ENCODE data around the gene LRP5. TPM values are rescaled to one million over a fixed set of nuclear protein-coding genes. Genes with fewer than 3 reads are reported as not detected.

LRP5 gene
- total RNA-seq, 2 experiments from 2014 or later, result 2.0 to 2.9 TPM

DNA sequence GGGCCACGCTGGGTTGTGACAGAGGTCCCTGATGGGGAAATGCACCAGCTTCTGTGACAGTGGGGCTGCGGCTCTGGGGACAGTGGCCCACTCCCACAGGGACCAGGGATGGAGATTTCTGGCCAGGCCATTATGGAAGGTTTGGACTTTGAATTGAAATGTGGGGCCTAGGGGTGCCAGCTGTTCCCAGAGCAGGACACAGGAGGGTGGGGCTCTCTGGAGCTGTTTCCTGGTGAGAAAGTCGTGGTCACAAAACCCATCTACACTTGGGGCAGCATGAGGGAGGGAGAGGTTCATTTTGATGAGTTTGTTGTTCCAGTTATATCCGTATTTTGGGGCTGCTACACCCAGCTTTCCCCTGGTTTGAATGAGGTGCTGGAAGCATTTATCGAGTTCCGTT is 52.2 kb downstream of the LRP5 start:
- no peaks in the 10 kb centered on the region for H3K4me1 ChIP-seq (ENCODE audit: insufficient read depth, low read length)
- H3K36me3 ChIP-seq (ENCODE audit: insufficient read depth, low read length), result no peaks in the 10 kb centered on the region
- Mint-ChIP-seq H3K9me3 (no peaks in the 10 kb centered on the region), H3K4me3 (no peak overlapping the region), H3K27me3 (no peaks in the 10 kb centered on the region), H3K36me3 (ENCODE audit: low read depth) (no peaks in the 10 kb centered on the region), H3K27ac (no peak overlapping the region), H3K4me1 (ENCODE audit: low read depth) (no peaks in the 10 kb centered on the region)
- TF ChIP-seq, protein P1, sequence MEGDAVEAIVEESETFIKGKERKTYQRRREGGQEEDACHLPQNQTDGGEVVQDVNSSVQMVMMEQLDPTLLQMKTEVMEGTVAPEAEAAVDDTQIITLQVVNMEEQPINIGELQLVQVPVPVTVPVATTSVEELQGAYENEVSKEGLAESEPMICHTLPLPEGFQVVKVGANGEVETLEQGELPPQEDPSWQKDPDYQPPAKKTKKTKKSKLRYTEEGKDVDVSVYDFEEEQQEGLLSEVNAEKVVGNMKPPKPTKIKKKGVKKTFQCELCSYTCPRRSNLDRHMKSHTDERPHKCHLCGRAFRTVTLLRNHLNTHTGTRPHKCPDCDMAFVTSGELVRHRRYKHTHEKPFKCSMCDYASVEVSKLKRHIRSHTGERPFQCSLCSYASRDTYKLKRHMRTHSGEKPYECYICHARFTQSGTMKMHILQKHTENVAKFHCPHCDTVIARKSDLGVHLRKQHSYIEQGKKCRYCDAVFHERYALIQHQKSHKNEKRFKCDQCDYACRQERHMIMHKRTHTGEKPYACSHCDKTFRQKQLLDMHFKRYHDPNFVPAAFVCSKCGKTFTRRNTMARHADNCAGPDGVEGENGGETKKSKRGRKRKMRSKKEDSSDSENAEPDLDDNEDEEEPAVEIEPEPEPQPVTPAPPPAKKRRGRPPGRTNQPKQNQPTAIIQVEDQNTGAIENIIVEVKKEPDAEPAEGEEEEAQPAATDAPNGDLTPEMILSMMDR (IDR thresholded peaks at IDR 0.05), result no peak
- no peaks in the 10 kb centered on the region for H3K27me3 ChIP-seq (ENCODE audit: control insufficient read depth in 1 of 2, insufficient read depth in 2 of 2, low read length in 2 of 2)
- H3K27ac ChIP-seq (ENCODE audit: low read depth in 1 of 2, low read length in 2 of 2), result no peak overlapping the region
- intact Hi-C loops (cut with DNase I, micrococcal nuclease), result no loop called here
- CTCF ChIA-PET, result no interaction called here
- POLR2A ChIA-PET, result no interaction called here
- no peaks in the 10 kb centered on the region for H3K9me3 ChIP-seq (ENCODE audit: control insufficient read depth in 1 of 2, insufficient read depth in 1 of 2, low read length in 2 of 2)
- H3K4me3 ChIP-seq (ENCODE audit: low read length), result no peak overlapping the region
- no peak for DNase-seq
- no peak for ATAC-seq (ENCODE audit: poor library complexity)

DNA sequence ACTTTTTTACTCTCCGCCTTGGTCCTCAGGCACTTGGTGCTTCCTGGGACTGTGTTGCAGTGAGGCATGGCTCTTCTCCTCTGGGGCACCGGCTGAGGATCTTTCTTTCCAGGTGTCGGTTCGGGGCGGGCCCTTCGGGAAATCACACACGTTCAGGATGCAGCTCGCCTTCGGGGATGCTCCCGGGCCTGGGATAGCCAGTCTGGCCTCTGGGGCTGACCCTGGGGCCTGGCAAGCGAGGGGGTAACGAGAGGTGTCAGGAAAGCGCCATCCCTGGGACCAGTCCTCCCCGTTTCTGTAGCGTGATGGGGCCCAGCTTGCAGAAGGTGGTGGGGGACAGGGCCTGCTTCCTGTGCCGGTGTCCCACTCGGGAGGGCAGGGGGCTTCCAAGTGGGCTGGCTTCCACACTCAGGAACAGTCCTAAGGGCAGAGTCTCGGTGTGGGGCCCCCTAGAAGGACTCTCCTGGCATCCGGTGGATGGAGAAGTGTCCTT is 53.6 kb downstream of the LRP5 start:
- H3K9me3 ChIP-seq (ENCODE audit: control insufficient read depth in 1 of 2, insufficient read depth in 1 of 2, low read length in 2 of 2), result no peaks in the 10 kb centered on the region
- no peak overlapping the region for H3K27ac ChIP-seq (ENCODE audit: low read depth in 1 of 2, low read length in 2 of 2)
- TF ChIP-seq, protein P1 (IDR thresholded peaks at IDR 0.05), result no peak
- H3K27me3 ChIP-seq (ENCODE audit: control insufficient read depth in 1 of 2, insufficient read depth in 2 of 2, low read length in 2 of 2), result no peaks in the 10 kb centered on the region
- Mint-ChIP-seq H3K27ac (no peak overlapping the region), H3K4me3 (no peak overlapping the region), H3K27me3 (no peaks in the 10 kb centered on the region), H3K36me3 (ENCODE audit: low read depth) (no peaks in the 10 kb centered on the region), H3K4me1 (ENCODE audit: low read depth) (no peaks in the 10 kb centered on the region), H3K9me3 (no peaks in the 10 kb centered on the region)
- DNase-seq (no peak), ATAC-seq (ENCODE audit: poor library complexity) (no peak)
- no peaks in the 10 kb centered on the region for H3K4me1 ChIP-seq (ENCODE audit: insufficient read depth, low read length)
- ChIA-PET POLR2A (no interaction called here), CTCF (no interaction called here)
- intact Hi-C loops (cut with DNase I, micrococcal nuclease), result no loop called here
- H3K36me3 ChIP-seq (ENCODE audit: insufficient read depth, low read length), result no peaks in the 10 kb centered on the region
- no peak overlapping the region for H3K4me3 ChIP-seq (ENCODE audit: low read length)

DNA sequence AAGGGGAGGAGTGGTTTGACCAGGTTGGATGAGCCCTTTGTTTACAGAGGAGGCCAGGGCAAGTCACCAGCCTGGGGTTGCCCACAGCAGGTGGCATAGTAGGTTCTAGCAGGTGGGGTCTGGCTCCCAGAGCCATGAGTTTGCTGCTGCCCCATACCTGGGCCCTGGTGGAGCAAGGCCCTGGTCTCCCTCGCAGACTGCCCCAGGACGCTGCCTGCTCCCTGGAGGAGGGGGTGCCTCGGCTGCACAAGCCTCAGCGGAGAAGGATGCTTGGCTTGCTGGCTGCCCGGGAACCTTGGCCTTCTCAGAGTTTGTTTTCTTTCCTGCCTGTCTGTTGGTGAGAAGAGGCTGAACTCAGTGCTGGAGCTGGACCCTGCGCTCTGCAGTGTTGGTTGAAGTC is 54.9 kb downstream of the LRP5 start:
- no peaks in the 10 kb centered on the region for H3K27me3 Mint-ChIP-seq
- Histone ChIP-seq H3K36me3 (ENCODE audit: insufficient read depth, low read length) (no peaks in the 10 kb centered on the region), H3K9me3 (ENCODE audit: control insufficient read depth in 1 of 2, insufficient read depth in 1 of 2, low read length in 2 of 2) (no peaks in the 10 kb centered on the region), H3K4me3 (ENCODE audit: low read length) (no peak overlapping the region), H3K4me1 (ENCODE audit: insufficient read depth, low read length) (no peaks in the 10 kb centered on the region), H3K27ac (ENCODE audit: low read depth in 1 of 2, low read length in 2 of 2) (no peak overlapping the region), H3K27me3 (ENCODE audit: control insufficient read depth in 1 of 2, insufficient read depth in 2 of 2, low read length in 2 of 2) (no peaks in the 10 kb centered on the region)
- no peak overlapping the region for H3K27ac Mint-ChIP-seq
- TF ChIP-seq, protein P1 (IDR thresholded peaks at IDR 0.05), result no peak
- no peaks in the 10 kb centered on the region for H3K4me1 Mint-ChIP-seq (ENCODE audit: low read depth)
- ChIA-PET CTCF (no interaction called here), POLR2A (no interaction called here)
- no peaks in the 10 kb centered on the region for H3K9me3 Mint-ChIP-seq
- intact Hi-C loops (cut with DNase I, micrococcal nuclease), result no loop called here
- H3K36me3 Mint-ChIP-seq (ENCODE audit: low read depth), result no peaks in the 10 kb centered on the region
- ATAC-seq (ENCODE audit: poor library complexity) (no peak), DNase-seq (no peak)
- H3K4me3 Mint-ChIP-seq, result no peak overlapping the region
